Colonic mucosa (tissue), 4 donors: ENCODE results near the gene PRDX5. TPM values are rescaled to one million over a fixed set of nuclear protein-coding genes. Genes with fewer than 3 reads are reported as not detected.
A peak's percentile ranks its signal among the peaks of the same experiment; 100 is the strongest.

ENCODE experiments used
- DNase-seq: peaks from one replicate; pipeline ENCODE4 v3.0.0-alpha.2; 2020
- H3K27ac ChIP-seq: fragments of 200-600 bp; one replicate; pipeline ENCODE4 v1.8.0; 2021
- H3K27me3 ChIP-seq: fragments of 200-600 bp; one replicate; pipeline ENCODE4 v1.8.0; 2021
- H3K36me3 ChIP-seq: fragments of 200-600 bp; one replicate; pipeline ENCODE4 v1.8.0; 2021
- H3K4me1 ChIP-seq: fragments of 200-600 bp; one replicate; pipeline ENCODE4 v1.8.0; 2021; ENCODE audit warnings: mild to moderate bottlenecking
- H3K4me3 ChIP-seq: fragments of 200-600 bp; one replicate; pipeline ENCODE4 v1.8.0; 2021
- H3K9ac ChIP-seq, 2 donors: one replicate each; pipeline ENCODE4 v1.7.0; 2013; ENCODE audit warnings: control low read depth in 2 of 2, low read depth in 2 of 2, low read length in 2 of 2
- H3K9me3 ChIP-seq: fragments of 200-600 bp; one replicate; pipeline ENCODE4 v1.8.0; 2021
- CTCF ChIP-seq: fragments of 200-600 bp; IDR thresholded peaks from one replicate; pipeline ENCODE4 v1.8.0; 2022; ENCODE audit warnings: antibody characterized with exemption, mild to moderate bottlenecking
- intact Hi-C: fragments of 100-400 bp; cut with DNase I; formaldehyde crosslinking; loops from one replicate; pipeline ENCODE4 v1.14.1; 2022
- total RNA-seq, 2 donors: library from RNA; stranded (reverse); fragmentation: NEBNext Ultra II Directional in 1 of 2; extraction: Animal tissue kit (Norgen Biotek cat#: 25700) in 1 of 2; gene quantifications; one replicate each; pipeline ENCODE4 v1.2.1, GENCODE V29; 2021
- donor health status: healthy.
- donor health status: DM: no; HTN: no; CAD: no.
- donor health status: DM: no; HTN: no; CAD: no.

PRDX5 gene
- total RNA-seq, 2 donors from 2014 or later: 301 to 425 TPM

GRCh38 chr11:64339286-64339685 is 21.4 kb downstream of the PRDX5 start:
- Histone ChIP-seq H3K4me3 (no peak overlapping the region), H3K27me3 (no peaks in the 10 kb centered on the region), H3K9ac (peak overlapping the region in 1 of 2 donors; percentile 48), H3K36me3 (no peaks in the 10 kb centered on the region), H3K27ac (no peak overlapping the region), H3K9me3 (no peaks in the 10 kb centered on the region), H3K4me1 (peaks cover 11% of the 10 kb centered on the region)
- DNase-seq: no peak
- no peak for TF ChIP-seq CTCF
- intact Hi-C loops: no loop called here

- intact Hi-C loops: no loop called here
- H3K36me3 ChIP-seq: no peaks in the 10 kb centered on the region
- DNase-seq: peak; percentile 70
- peak within 1 kb of the TSS; percentile 51 to 53 for H3K9ac ChIP-seq
- H3K4me1 ChIP-seq: peaks cover 11% of the 10 kb centered on the region
- H3K27ac ChIP-seq: no peak within 1 kb of the TSS
- H3K4me3 ChIP-seq: peak within 1 kb of the TSS; percentile 19
- no peaks in the 10 kb centered on the region for H3K27me3 ChIP-seq
- no peak for TF ChIP-seq CTCF
- no peaks in the 10 kb centered on the region for H3K9me3 ChIP-seq
Measured at GRCh38 chr11:64339754-64340408, 22.0 kb downstream of the PRDX5 start, which contains the start of gene CCDC88B. Gene CCDC88B (plus strand): TSS chr11:64340204. CDS start chr11:64340267, 63 bp downstream.

- Histone ChIP-seq H3K27me3 (no peaks in the 10 kb centered on the region), H3K4me1 (peaks cover 7% of the 10 kb centered on the region), H3K9me3 (no peaks in the 10 kb centered on the region), H3K27ac (no peak overlapping the region), H3K36me3 (no peaks in the 10 kb centered on the region), H3K4me3 (peak overlapping the region; percentile 19), H3K9ac (peak overlapping the region; percentile 51 to 53)
- intact Hi-C loops: no loop called here
- TF ChIP-seq CTCF: no peak
- peak; percentile 90 for DNase-seq
Measured at GRCh38 chr11:64340671-64341335, 22.9 kb downstream of the PRDX5 start.

- intact Hi-C loops: no loop called here
- H3K4me3 ChIP-seq: no peak overlapping the region
- H3K36me3 ChIP-seq: no peaks in the 10 kb centered on the region
- no peak for TF ChIP-seq CTCF
- no peak for DNase-seq
- peaks cover 7% of the 10 kb centered on the region for H3K4me1 ChIP-seq
- peak overlapping the region; percentile 51 to 52 for H3K9ac ChIP-seq
- no peak overlapping the region for H3K27ac ChIP-seq
- H3K9me3 ChIP-seq: no peaks in the 10 kb centered on the region
- no peaks in the 10 kb centered on the region for H3K27me3 ChIP-seq
Measured at GRCh38 chr11:64341429-64341828, 23.5 kb downstream of the PRDX5 start.

GRCh38 chr11:64341851-64342791 is 24.2 kb downstream of the PRDX5 start:
- no peaks in the 10 kb centered on the region for H3K9me3 ChIP-seq
- no peaks in the 10 kb centered on the region for H3K27me3 ChIP-seq
- no peaks in the 10 kb centered on the region for H3K36me3 ChIP-seq
- peak overlapping the region; percentile 52 to 81 for H3K9ac ChIP-seq
- peak; percentile 97 for DNase-seq
- peak overlapping the region; percentile 29 for H3K27ac ChIP-seq
- intact Hi-C loops: no loop called here
- peaks cover 7% of the 10 kb centered on the region for H3K4me1 ChIP-seq
- TF ChIP-seq CTCF: peak; percentile 41
- H3K4me3 ChIP-seq: peak overlapping the region; percentile 36
